GM21367 (cell line): ENCODE results near the gene ATG3.
"Not testable (repeated sequence)": the region's sequence is repeated elsewhere in the genome, so short reads cannot be mapped to it uniquely, and the experiment has no call there.

ENCODE experiments used
- ATAC-seq: cut with Tn5 transposase; IDR thresholded peaks from one replicate; pipeline ENCODE4 v1.9.1; 2021; ENCODE audit not compliant: unreplicated experiment

Gene ATG3

GRCh38 chr3:112561734-112562529 lies at the start of gene ATG3, which contains the start of gene SLC35A5:
Gene ATG3 (minus strand): TSS chr3:112561962. CDS start chr3:112561528, 434 bp downstream.
Gene SLC35A5 (plus strand): TSS chr3:112562045. CDS start chr3:112563404, 1,359 bp downstream.
- peak; percentile 71 for ATAC-seq

- ATAC-seq: no peak
Observed at GRCh38 chr3:112610121-112610520, 48.4 kb upstream of the ATG3 start.

DNA sequence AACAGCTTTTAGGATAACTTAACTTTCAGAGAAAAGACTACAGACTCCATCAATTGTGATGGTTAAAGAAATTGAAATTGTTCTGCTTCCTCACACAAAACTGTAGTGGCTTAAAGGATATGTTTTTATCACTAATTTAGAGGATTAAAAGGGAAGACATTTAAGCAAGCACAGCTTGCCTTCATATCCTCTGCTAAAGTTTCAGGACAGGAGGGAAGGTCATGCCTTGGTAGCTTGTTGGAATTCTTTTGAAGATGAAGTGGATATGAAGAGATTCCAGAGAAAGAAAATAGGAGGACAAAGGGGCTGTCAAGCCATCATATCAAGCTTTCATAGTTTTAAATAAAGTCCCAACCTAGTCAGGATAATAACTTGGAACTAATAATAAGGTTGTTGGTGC lies 46.1 kb upstream of the ATG3 start:
- ATAC-seq: no peak

DNA sequence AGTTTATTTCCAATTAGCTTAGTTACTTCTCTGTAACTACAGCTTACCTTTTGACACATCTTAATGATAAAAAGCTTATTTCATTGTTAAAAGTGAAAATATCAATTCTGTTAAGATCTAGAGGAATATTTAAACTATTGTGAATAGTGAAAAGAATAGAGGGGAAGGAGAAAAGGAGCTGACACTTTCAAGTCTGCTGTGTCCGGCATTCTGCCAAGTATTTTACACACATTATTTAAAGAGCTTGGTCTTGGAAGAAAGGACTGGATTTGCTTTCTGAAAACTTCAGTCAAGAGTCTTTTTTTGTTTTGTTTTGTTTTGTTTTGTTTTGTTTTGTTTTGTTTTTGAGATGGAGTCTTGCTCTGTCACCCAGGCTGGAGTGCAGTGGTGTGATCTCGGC lies 44.3 kb upstream of the ATG3 start:
- no peak for ATAC-seq

DNA sequence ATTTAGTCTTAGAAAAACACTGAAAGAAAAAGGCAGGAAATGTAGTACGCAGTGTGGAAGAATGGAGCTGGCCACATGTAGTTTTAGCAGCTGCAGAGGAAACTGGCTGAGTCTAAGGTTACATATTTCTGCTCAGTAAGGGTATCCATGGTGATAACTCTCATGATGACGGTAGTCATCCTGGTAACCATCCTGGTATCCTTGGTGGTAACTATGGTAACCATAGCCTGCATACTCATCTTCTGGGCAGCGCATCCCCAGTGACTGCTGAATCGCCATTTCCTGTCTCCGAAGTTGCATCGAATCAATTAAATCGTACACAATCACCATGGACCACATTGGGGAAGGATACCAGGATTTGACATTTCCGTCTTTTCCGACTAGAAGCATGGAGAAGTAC lies 43.5 kb upstream of the ATG3 start:
- ATAC-seq: no peak

- ATAC-seq: no peak
Observed at GRCh38 chr3:112604536-112604935, 42.8 kb upstream of the ATG3 start.

DNA sequence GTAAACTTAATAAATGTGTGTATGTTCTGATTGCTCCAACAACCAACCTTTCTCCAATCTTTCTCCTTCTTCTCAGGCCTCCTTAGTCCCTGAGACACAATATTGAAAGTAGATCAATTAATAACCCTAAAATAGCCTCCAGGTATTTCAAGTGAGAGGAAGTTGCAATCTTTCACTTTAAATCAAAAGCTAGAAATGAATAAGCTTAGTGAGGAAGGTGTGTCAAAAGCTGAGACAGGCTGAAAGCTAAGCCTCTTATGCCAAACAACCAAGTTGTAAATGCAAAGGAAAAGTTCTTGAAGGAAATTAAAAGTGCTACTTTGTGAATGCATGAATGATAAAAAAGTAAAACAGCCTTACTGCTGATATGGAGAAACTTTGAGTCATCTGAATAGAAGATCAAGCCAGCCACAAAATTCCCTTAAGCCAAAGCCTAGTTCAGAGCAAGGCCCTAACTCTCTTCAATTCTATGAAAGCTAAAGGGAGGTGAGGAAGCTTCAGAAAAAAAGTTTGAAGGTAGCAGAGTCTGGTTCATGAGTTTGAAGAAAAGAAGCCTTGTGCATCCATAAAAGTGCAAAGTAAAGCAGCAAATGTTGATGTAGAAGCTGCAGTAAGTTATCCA lies 40.6 kb upstream of the ATG3 start:
- peak; percentile 75 for ATAC-seq

- no peak for ATAC-seq
Observed at GRCh38 chr3:112598731-112599130, 37.0 kb upstream of the ATG3 start.

DNA sequence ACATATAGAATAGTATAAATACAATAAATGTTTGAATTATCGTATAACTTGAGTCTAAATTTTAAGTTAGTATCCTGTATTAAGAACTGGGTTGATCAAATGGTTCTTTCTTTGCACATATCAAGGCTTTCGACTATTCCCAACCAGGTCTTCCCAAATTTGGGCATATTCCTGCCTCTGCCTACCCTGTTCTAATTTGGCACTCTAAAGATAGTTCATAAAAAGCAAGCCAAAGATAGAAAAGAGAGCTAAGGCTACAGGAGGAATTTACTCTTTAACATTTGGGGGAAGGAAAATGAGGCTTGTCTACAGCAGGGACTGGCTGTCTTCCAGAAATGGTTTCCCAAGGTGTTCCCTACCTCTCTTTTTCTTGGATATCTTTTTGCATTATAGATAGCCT lies 36.2 kb upstream of the ATG3 start:
- no peak for ATAC-seq

- ATAC-seq: no peak
Observed at GRCh38 chr3:112594856-112595255, 33.1 kb upstream of the ATG3 start.

- ATAC-seq: no peak
Observed at GRCh38 chr3:112593258-112593657, 31.5 kb upstream of the ATG3 start.

DNA sequence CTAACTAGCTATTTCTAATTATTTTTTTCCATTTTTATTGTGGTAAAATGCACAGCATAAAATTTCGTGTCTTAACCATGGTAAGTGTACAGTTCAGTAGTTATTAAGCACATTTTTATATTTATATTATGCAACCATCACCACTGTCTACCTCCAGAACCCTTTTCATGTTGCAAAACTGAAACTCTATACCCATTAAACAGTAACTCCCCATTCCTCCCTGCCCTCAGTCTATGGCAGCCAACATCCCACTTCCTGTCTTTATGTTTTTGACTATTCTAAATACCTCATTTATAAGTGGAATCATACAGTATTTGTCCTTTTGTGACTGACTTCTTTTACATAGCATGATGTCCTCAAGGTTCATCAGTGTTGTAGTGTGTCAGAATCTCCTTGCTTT lies 25.6 kb upstream of the ATG3 start:
- ATAC-seq: no peak

GRCh38 chr3:112585782-112586181 lies 24.0 kb upstream of the ATG3 start:
- no peak for ATAC-seq

GRCh38 chr3:112583105-112583504 lies 21.3 kb upstream of the ATG3 start:
- no peak for ATAC-seq

DNA sequence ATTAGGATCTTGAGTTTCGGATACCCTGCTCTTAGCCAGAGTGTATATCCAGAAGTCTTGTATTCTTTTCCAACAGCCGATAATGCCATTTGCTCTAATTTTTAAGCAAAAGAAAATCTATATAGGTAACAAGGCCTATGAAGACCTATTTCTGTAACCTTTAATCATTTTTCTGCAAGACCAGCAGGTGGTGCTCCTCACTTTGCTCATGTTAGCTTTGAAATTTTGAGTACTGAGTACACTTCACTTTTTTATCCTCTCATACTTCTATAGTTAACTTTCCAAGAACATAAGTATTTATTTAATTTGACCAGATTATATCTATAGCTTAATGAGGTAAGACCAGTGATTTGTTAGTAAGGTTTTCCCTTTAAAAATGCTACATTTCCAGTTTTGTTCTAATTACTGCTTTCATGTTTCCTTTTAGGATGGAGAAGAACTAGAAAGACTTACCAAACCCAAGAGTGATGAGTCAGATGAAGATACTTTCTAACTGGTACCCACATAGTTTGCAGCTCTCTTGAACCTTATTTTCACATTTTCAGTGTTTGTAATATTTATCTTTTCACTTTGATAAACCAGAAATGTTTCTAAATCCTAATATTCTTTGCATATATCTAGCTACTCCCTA lies 20.6 kb upstream of the ATG3 start:
- ATAC-seq: no peak

- no peak for ATAC-seq
Observed at GRCh38 chr3:112579697-112580096, 17.9 kb upstream of the ATG3 start.

GRCh38 chr3:112579232-112579631 lies 17.5 kb upstream of the ATG3 start:
- no peak for ATAC-seq

DNA sequence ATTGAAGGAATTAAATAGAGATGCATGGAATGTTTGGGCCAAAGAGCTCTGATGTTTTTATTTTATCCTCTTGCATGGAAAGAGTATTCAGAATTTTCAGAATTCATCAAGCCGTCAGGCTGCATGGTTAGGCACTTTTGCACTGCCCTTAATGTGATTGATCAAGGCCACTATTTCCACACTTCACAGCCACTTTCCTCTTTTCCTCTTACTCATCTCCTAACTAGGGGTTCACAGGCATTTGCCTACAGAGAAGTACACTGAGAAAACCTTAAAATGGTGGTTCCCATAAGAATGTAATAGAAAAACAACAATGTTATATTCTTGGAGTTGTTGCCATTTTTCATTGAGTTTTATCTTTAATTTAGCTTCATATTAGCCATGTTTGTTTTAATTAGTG lies 10.9 kb upstream of the ATG3 start:
- ATAC-seq: no peak

DNA sequence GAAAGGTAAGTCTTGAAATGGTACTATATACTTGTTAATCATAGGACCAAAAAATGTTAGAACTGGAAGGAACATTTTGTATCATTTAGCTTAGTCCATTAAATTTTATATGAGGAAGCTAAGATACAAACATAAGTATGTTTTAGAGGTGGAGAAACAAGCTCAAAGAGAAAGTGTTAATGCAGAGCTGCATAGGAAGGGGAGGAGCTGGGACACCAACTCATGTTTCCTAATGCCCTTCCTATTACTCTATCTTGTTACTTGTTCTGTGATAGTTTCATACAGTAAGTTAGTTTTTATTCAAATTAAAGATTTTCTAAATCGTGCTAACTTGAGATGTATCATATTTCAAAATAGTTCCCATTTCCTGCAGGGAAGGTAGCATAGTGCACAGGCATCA lies 7.5 kb upstream of the ATG3 start:
- ATAC-seq: no peak

DNA sequence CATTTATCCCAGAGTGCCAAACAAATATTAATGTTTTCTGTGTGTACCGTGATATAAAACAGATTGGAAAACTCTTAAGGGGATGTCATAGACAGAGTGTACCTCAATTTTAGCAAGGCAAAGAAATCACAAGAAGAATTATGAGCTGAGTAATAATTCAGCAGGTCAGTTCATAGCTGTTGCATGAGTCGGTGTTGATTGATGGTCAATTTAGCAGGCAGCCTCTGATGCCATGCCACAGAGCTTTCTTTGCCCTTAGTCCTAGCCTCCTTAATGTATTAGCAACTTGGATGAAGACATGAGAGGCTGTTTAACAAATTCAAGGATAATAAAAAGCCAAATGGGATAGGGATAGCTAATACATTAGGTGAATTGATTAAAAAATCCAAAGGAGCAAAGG lies 6.9 kb upstream of the ATG3 start:
- ATAC-seq: no peak

- no peak for ATAC-seq
Observed at GRCh38 chr3:112564940-112565305, 3.2 kb upstream of the ATG3 start.

- ATAC-seq: not testable (repeated sequence)
Observed at GRCh38 chr3:112564247-112564939, 2.6 kb upstream of the ATG3 start.
